Fibroblast of mammary gland (primary cell): ENCODE measurements around the gene RNU5B-1.

ENCODE experiments used
- DNase-seq: peaks from one replicate; pipeline ENCODE4 v3.0.0-alpha.2; 2010; ENCODE audit warnings: low read depth
- H3K4me3 ChIP-seq: 2 replicates; pipeline ENCODE4 v1.5.1; 2011; ENCODE audit warnings: low read depth, mild to moderate bottlenecking, low read length, moderate library complexity; ENCODE audit not compliant: control insufficient read depth
- CTCF ChIP-seq: conservative IDR thresholded peaks from 2 replicates; pipeline ENCODE4 v1.5.1; 2011; ENCODE audit warnings: low read depth, low read length, inconsistent platforms; ENCODE audit not compliant: control insufficient read depth, insufficient read depth

Gene RNU5B-1

DNA sequence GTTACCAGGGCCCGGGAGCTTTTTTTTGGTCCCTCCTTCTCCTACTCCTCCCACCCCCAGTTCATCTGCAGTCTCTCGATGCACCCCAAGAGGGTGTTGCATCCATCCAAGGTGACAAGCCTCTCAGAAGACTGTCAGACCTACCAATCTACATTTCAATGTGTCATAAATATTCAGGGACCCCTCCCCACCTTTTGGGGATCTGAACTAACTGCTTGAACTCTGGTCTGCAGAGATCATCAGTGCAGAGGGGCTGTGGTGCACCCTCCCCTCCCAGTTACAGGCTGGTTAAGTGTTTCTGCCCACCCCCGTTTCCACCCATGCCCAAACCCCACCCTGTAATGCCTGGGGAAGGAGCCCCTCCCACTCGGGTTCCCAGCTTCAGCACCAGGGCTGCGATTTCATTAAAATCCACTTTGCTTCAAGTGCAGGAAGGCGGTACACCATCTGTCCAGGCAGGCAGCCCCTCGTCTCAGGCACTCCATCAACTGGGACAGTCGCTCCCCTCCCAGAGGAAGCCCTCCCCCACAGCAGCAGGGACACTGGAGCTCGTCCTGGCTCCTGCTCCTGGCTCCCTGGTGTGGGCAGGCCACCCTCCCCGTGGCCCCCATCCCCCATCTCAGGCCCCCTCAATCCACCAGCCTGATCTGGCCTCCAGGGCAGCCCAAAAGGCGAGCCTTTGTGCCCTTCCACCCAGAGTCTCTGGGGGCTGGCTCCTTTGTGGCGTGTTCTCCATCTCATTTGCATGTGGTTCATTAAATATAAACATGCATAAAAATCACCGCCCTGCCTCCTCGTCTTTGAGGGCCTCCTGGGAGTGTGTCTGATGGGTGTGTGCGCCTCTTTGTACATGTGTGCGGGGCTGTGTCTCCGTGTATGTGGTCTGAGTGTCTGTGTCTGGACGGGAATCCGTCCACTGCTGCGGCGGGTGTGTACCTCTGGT is 32.3 kb downstream of the RNU5B-1 start:
- DNase-seq = no peak
- H3K4me3 ChIP-seq = no peak overlapping the region
- no peak for TF ChIP-seq CTCF

- no peak for DNase-seq
- TF ChIP-seq CTCF = no peak
- H3K4me3 ChIP-seq = no peak overlapping the region
Measured at GRCh38 chr15:65337436-65338070, 33.1 kb downstream of the RNU5B-1 start.

DNA sequence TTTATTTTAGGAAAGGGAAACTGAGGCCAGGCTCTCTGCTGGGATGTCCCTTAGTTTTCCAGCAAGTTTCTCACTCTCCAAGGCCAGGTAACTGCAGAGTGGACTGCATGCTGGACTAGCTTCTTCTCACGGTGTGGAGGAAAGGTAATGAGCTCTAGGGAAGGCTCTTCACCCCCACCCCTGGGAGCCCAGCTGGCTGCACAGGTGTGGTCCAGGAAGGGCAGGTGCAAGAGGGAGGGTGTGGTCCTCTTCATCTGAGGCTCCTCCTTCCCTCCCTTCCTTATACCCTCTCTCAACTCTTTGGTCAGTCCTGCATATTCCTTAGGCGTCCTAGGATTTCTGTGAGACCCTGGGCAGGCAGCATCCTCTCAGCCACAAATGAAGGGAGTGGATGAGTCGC is 33.9 kb downstream of the RNU5B-1 start:
- DNase-seq = no peak
- no peak for TF ChIP-seq CTCF
- H3K4me3 ChIP-seq = no peak overlapping the region

- H3K4me3 ChIP-seq = no peak overlapping the region
- no peak for TF ChIP-seq CTCF
- no peak for DNase-seq
Measured at GRCh38 chr15:65338823-65339222, 34.3 kb downstream of the RNU5B-1 start.

DNA sequence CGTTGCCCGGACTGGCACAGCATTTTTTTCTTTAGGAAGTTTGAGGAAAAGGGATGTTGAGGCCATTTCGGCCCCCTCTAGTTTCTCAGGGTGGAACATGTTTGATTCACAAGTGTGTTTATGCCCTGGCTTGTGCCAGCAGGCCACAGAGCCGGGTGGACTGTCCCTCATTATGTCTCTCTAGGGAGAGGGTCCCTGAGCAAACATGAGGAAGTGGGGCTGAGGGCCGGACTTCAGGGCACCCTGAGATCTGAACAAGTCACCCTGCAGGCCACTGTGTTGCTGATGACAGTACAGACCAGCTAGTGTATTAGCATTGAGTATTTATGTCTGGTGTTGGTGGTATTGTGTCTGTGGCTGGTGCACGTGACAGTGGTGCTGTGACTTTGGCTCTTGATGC is 34.9 kb downstream of the RNU5B-1 start:
- no peak for DNase-seq
- TF ChIP-seq CTCF = no peak
- H3K4me3 ChIP-seq = no peak overlapping the region

DNA sequence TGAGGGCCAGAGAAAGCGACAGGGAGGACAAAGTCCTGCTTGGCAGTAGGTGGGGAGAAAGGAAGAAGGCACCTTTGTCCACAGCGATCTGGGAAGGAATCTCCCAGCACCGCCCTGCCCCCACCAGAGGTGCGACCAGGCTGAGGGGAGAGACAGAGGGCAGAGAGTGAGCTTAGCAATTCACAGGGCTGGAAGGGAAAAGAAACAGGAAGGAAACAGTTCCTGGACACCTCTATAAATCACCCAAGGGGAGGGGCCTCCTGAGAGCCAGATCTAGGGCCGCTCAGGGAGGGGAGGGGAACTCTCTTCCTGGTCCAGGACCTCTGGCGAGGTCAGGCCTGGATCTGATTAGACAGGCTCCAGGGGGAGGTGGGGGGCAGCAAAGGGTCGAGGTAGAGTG is 35.4 kb downstream of the RNU5B-1 start:
- DNase-seq = no peak
- H3K4me3 ChIP-seq = no peak overlapping the region
- no peak for TF ChIP-seq CTCF
